Measurements from ENCODE around the gene GLS.

- no peak for TF ChIP-seq CTCF (IDR thresholded peaks at IDR 0.05; ENCODE audit: insufficient read depth, low read length)
- no peak for TF ChIP-seq POLR2AphosphoS5 (IDR thresholded peaks at IDR 0.05; ENCODE audit: low read depth)
Observed at GRCh38 chr2:190904640-190905261, 24.1 kb downstream of the GLS start.
